Measurements from ENCODE around the gene SCN2B. TPM values are rescaled to one million over a fixed set of nuclear protein-coding genes. Genes with fewer than 3 reads are reported as not detected.
A peak's percentile ranks its signal among the peaks of the same experiment; 100 is the strongest.
"Not testable (repeated sequence)": the region's sequence is repeated elsewhere in the genome, so short reads cannot be mapped to it uniquely, and the experiment has no call there.

Gene SCN2B
- total RNA-seq, 2 donors from 2014 or later: 0.05 TPM; not detected in 1

DNA sequence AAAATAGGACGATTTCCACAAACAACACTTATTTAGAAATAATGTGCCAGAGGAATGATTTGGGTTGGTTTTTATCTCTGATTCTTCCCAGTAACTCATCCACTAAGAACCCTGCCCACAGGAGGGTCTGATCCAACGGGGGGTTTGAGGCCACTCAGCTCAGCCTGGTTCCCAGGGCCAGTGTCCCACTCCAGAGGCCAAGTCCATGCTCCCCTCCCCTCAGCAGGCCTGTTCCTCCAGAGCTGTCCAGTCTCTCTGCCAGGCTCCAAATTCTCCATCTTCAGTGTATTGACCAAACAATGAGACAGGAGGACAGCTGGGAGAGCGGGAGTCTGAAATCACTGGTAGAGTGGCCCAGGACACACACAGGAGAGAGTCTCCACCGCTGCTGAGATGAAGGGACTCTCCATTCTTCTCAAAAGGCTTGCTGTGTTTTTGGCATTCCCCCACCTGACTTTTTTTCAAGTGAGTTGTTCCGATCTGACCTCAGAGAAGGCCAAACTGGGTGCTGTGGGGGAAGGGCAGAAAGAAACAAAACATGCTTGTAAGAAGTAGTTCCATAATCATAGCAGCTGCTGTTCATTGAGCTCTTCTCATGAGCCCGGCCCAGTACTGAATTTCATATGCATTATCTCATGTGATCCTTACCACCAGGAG lies 17.6 kb upstream of the SCN2B start:
- DNase-seq (ENCODE audit: low spot score in 2 of 2) (no peak), ATAC-seq (no peak)
- Mint-ChIP-seq H3K27ac (peak overlapping the region; percentile 68), H3K36me3 (peaks cover 44 to 63% of the 10 kb centered on the region in 2 donors), H3K9me3 (peaks cover 0 to 7% of the 10 kb centered on the region in 2 donors)

DNA sequence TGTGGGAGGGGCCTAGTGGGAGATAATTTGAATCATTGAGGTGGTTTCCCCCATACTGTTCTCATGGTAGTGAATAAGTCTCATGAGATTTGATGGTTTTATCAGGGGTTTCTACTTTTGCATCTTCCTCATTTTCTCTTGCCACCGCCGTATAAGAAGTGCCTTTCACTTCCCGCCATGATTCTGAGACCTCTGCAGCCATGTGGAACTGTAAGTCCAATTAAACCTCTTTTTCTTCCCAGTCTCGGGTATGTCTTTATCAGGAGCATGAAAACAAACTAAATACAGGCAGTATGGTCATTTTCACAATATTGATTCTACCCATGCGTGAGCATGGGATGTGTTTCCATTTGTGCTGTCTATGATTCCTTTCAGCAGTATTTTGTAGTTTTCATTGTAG lies 16.4 kb upstream of the SCN2B start:
- not testable (repeated sequence) for H3K9me3 Mint-ChIP-seq; DNase-seq (ENCODE audit: low spot score in 2 of 2); ATAC-seq
- Mint-ChIP-seq H3K27ac (peak overlapping the region in 1 of 2 donors; percentile 68), H3K36me3 (peaks cover 35 to 55% of the 10 kb centered on the region in 2 donors)

DNA sequence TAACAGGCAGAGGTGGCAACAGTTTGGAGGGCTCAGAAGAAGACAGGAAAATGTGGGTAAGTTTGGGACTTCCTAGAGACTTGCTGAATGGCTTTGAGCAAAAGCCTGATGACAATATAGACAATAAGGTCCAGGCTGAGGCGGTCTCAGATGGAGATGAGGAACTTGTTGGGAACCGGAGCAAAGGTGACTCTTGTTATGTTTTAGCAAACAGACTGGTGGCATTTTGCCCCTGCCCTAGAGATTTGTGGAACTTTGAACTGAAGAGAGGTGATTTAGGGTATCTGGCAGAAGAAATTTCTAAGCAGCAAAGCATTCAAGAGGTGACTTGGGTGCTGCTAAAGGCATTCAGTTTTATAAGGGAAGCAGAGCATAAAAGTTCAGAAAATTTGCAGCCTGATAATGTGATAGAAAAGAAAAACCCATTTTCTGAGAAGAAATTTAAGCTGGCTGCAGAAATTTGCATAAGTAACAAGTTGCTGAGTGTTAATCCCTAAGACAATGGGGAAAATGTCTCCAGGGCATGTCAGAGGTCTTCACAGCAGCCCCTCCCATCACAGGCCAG lies 14.6 kb upstream of the SCN2B start:
- not testable (repeated sequence) for H3K9me3 Mint-ChIP-seq; ATAC-seq; DNase-seq (ENCODE audit: low spot score in 2 of 2)
- Mint-ChIP-seq H3K36me3 (peaks cover 25 to 44% of the 10 kb centered on the region in 2 donors), H3K27ac (peak overlapping the region in 1 of 2 donors; percentile 66)

DNA sequence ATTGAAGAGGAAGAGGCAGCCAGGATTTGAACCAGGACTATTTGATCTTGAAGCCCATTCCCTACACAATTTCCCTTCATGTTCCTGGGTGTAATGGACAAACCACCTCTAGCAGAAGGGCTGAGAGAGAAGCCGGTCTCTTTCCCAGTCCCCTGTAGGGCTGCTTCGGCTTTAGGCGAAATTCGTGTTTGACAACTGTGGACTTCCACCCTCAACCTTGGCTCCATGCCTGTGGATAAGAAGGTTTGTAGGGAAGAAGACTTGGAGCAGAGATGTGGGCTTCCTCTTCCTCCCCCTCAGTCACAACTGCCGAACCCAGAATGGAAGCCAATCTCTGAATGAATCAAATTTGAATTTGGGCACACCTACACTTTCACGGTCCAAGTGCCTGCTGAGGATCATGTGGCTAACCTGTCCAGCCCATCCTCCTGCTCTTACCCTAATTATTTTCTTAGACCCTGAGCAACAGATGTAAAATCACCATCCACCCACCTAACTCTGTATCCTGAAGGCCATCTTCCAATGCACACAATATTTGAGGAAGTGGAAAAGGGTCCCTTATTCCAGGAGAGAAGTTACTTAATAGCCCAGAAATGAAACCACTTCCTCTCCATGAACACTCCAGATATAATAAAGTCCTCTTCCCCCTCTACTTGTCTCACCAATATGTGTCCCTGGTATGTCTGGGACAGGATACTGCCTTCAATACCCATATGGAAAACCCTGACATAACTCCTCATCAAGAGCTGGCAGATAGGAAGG lies 10.1 kb upstream of the SCN2B start:
- DNase-seq (ENCODE audit: low spot score in 2 of 2): no peak
- Mint-ChIP-seq H3K27ac (no peak overlapping the region), H3K36me3 (peaks cover 0 to 9% of the 10 kb centered on the region in 2 donors), H3K9me3 (no peaks in the 10 kb centered on the region)
- no peak for ATAC-seq

DNA sequence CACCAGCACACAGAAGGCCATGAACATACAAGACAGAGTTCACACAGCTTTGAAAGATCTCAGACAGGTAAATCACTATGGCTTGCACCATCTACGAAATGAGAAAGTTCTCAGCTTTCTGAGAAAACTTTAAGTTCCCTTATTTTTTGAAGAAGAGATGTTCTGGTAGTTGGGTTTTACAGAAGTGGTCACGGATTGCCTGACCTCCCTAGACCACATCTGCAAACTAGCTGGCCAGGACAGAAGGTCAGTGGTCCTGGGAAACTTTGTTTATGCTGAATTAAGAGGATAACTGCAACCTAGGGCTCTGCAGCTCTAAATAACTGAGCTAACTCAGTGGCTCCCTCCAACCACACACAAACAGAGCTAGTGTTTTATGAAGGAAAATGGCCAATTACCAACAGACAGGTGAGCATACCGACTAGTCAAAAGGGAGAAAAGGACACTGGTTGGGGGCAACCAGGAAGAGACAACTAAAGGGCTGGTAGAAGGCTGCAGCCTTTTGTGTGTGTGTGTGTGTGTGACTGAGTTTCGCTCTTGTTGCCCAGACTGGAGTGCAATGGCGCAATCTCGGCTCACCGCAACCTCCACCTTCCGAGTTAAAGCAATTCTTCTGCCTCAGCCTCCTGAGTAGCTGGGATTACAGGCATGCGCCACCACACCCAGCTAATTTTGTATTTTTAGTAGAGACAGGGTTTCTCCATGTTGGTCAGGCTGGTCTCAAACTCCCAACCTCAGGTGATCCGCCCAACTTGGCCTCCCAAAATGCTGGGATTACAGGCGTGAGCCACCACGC lies 8.5 kb upstream of the SCN2B start:
- DNase-seq (ENCODE audit: low spot score in 2 of 2) (no peak), ATAC-seq (no peak)
- H3K36me3 Mint-ChIP-seq: no peaks in the 10 kb centered on the region
- no peaks in the 10 kb centered on the region for H3K9me3 Mint-ChIP-seq
- no peak overlapping the region for H3K27ac Mint-ChIP-seq

- not testable (repeated sequence) for ATAC-seq; H3K9me3 Mint-ChIP-seq; H3K27ac Mint-ChIP-seq; DNase-seq (ENCODE audit: low spot score in 2 of 2); H3K36me3 Mint-ChIP-seq
Observed at GRCh38 chr11:118183691-118184090, 7.3 kb upstream of the SCN2B start.

DNA sequence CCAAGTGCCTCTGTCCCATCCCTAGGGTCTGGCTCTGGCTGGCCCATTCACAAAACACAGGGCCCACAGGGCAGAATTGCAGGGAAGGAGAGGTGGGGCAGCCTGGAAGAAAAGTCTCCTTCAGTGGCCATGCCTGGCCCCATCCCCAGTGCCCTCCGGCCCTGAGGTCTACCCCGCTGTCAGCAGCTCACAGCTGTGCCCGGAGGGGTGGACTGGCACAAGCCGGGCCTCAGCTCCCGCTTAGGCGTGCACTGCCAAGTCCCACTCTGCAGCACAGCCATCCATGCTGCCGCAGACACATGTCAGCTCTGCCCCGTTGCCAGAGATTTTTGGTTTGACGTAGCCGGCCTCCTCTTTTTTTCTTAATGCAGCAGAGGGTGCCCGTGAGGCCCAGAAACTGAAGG lies 3.9 kb upstream of the SCN2B start:
- no peaks in the 10 kb centered on the region for H3K9me3 Mint-ChIP-seq

GRCh38 chr11:118176778-118177134 lies 317 bp upstream of the SCN2B start:
- no peak for ATAC-seq
- peak overlapping the region in 1 of 2 donors; percentile 58 for H3K27ac Mint-ChIP-seq
- DNase-seq (ENCODE audit: low spot score in 2 of 2): no peak
- no peaks in the 10 kb centered on the region for H3K36me3 Mint-ChIP-seq
- H3K9me3 Mint-ChIP-seq: no peaks in the 10 kb centered on the region

More for the DNA sequence above, 3.9 kb upstream of the SCN2B start:
- DNase-seq (ENCODE audit: low spot score in 2 of 2) (no peak), ATAC-seq (peak in 1 of 2 donors; percentile 46)
- Mint-ChIP-seq H3K36me3 (no peaks in the 10 kb centered on the region), H3K27ac (no peak overlapping the region)

GRCh38 chr11:118175031-118175992 lies 1.1 kb downstream of the SCN2B start:
- Mint-ChIP-seq H3K9me3 (no peaks in the 10 kb centered on the region), H3K36me3 (no peaks in the 10 kb centered on the region), H3K27ac (peak overlapping the region in 1 of 2 donors; percentile 58)
- ATAC-seq: no peak
- DNase-seq (ENCODE audit: low spot score in 2 of 2): no peak

- no peaks in the 10 kb centered on the region for H3K9me3 Mint-ChIP-seq
- H3K36me3 Mint-ChIP-seq: no peaks in the 10 kb centered on the region
- DNase-seq (ENCODE audit: low spot score in 2 of 2) (no peak), ATAC-seq (no peak)
- H3K27ac Mint-ChIP-seq: no peak overlapping the region
Observed at GRCh38 chr11:118174006-118174567, 2.4 kb downstream of the SCN2B start.

DNA sequence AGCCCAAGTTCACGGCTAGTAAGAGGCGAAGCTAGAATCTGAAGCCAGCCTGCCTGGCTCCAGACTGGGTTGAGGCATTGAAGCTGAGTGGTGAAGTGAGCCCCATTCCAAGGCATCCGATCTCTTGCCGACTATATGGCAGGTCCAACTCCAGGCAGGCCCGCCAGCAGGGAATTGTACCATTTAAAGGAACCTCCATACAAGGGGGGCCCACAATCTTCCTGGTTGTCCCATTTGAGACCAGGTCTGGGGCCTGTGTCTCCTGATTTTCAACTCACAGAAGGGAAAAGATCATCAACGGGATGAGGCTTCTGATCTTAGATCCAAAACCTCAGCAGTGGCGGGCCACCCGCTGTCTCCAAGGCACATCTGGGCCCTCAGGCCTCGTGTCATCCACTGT lies 4.1 kb downstream of the SCN2B start:
- H3K27ac Mint-ChIP-seq: no peak overlapping the region
- H3K36me3 Mint-ChIP-seq: no peaks in the 10 kb centered on the region
- ATAC-seq (no peak), DNase-seq (ENCODE audit: low spot score in 2 of 2) (no peak)
- H3K9me3 Mint-ChIP-seq: no peaks in the 10 kb centered on the region

DNA sequence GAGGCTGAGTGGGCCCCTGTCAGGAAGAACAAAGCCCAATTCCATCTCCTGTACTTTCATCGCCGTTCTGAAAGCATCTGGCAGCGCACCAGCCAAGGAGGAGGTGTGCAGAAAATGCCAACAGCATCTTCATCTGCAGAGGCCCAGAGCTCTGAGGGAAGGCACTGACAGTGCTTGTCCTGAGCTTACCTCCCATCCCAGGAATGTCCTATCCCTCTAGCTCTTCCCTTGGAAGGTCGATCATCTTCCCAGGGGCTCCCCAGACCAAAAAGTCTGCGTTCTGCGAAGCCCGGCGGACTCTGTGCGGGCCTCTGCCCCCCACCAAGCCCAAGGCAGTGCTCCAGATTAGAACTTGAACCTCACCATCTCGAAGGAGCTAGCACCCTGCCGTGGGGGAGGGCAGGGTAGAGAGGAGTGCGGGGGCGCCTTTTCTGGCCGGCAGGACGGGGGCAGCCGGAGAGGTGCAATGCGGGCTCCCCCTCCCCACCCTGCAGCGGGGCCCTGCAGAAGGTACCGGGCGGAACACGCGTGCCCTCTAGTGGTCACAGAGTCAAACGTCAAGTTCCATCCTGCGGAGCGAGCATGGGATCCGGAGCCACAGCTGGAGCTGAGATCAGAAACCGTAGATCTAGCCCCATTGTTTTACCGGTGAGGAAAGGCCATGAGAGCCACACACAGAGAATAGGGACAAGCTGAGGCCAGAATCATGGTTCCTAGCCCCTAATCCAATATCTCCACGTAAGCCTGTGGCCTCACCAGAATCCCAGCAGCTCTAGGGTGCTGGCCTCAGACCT lies 5.0 kb downstream of the SCN2B start:
- ATAC-seq (peak; percentile 89 to 95), DNase-seq (ENCODE audit: low spot score in 2 of 2) (peak; percentile 65 to 84)
- H3K9me3 Mint-ChIP-seq: no peaks in the 10 kb centered on the region
- no peak overlapping the region for H3K27ac Mint-ChIP-seq
- no peaks in the 10 kb centered on the region for H3K36me3 Mint-ChIP-seq

GRCh38 chr11:118170882-118171268 lies 5.6 kb downstream of the SCN2B start:
- Mint-ChIP-seq H3K27ac (no peak overlapping the region), H3K9me3 (no peaks in the 10 kb centered on the region), H3K36me3 (no peaks in the 10 kb centered on the region)
- ATAC-seq (no peak), DNase-seq (ENCODE audit: low spot score in 2 of 2) (no peak)

GRCh38 chr11:118170231-118170630 lies 6.2 kb downstream of the SCN2B start:
- ATAC-seq: no peak
- H3K27ac Mint-ChIP-seq: no peak overlapping the region
- H3K9me3 Mint-ChIP-seq: no peaks in the 10 kb centered on the region

More at GRCh38 chr11:118170231-118170630, 6.2 kb downstream of the SCN2B start:
- no peak for DNase-seq (ENCODE audit: low spot score in 2 of 2)
- H3K36me3 Mint-ChIP-seq: no peaks in the 10 kb centered on the region
